Right ventricle myocardium superior (tissue), 1 donor: ENCODE results near the gene RPL12. TPM values are rescaled to one million over a fixed set of nuclear protein-coding genes. Genes with fewer than 3 reads are reported as not detected.
"Not testable (repeated sequence)": the region's sequence is repeated elsewhere in the genome, so short reads cannot be mapped to it uniquely, and the experiment has no call there.

Experiments
- ATAC-seq: fragments of 200-7000 bp; cut with Tn5 transposase; one replicate; pipeline ENCODE4 v1.9.1; 2020; ENCODE audit warnings: mild to moderate bottlenecking; ENCODE audit not compliant: poor library complexity
- DNase-seq: peaks from one replicate; pipeline ENCODE4 v3.0.0-alpha.2; 2020
- intact Hi-C: fragments of 100-400 bp; cut with DNase I; formaldehyde crosslinking; loops from one replicate; pipeline ENCODE4 v1.11.2; 2022
- total RNA-seq: library from RNA; stranded (reverse); fragmentation: NEBNext Ultra II Directional; extraction: Animal tissue kit (Norgen Biotek cat#: 25700); gene quantifications from one replicate; pipeline ENCODE4 v1.2.1, GENCODE V29; 2021
- donor health status: DM: no; HTN: yes; CAD: no; lungs with severe emphysema.

RPL12 gene
- total RNA-seq, 1 donor from 2014 or later: 628 TPM

GRCh38 chr9:127479507-127480081 is 28.4 kb upstream of the RPL12 start:
- intact Hi-C loops: no loop called here
- no peak for ATAC-seq
- DNase-seq: no peak

DNA sequence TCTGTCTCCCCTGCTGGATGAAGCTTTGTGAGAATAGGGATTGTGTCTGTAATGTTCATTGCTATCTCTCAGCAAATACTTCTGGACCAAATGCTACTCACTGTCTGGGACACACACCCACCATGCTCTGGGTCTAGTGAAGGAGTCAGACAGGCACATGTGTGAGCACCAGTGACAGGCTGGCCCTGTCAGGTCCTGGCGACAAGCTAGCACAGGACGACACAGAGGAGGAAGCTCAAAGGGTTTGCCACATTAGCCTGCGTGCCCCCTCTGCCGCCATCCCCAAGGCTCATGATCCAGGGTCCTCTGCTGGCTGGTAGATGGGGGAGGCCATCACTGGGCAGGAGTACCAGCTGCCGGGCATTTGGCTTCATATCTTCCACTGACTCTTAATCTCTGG is 23.4 kb upstream of the RPL12 start:
- ATAC-seq: no peak
- DNase-seq: no peak
- intact Hi-C loops: no loop called here

DNA sequence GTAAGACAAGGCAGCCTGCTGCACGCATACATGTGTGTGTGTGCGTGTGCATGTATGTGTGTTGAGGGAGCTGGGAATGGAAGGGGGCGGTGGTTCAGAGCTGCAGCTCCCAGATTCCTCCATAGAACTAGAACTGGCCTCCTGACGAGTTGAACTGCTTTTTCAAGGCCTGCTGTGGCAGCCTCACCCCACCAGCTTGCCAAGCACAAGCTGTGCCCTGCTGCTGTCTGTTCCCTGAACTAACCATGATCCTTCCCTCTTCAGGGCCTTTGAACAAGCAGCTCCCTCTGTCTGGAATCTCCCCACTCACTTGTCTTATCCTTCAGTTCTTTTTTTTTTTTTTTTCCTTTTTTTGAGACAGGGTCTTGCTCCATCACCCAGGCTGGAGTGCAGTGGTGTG is 22.7 kb upstream of the RPL12 start:
- ATAC-seq: peak; percentile 87
- intact Hi-C loops: no loop called here
- DNase-seq: no peak

- DNase-seq: peak; percentile 45
- ATAC-seq: peak; percentile 81
- intact Hi-C loops: no loop called here
Measured at GRCh38 chr9:127473501-127473900, 22.3 kb upstream of the RPL12 start.

DNA sequence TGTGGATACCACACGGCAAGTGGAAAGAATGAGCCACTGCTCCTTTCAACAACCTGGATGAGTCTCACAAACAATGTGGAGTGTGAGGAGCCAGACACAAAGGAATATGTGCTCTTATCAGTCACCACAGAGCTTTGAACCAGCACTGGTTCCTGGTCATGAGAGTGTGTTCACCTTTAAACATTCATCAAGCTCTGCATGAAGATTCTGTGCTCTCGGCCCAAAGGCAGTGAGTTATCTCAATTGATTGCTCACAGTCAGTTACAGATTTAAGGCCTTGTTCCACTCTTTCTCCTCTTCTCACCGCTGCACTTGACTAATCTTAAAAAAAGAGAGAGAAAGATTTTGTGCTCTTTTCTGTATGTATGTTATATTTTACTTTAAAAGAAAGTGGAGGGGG is 19.5 kb upstream of the RPL12 start:
- intact Hi-C loops: no loop called here
- no peak for DNase-seq
- no peak for ATAC-seq

GRCh38 chr9:127467621-127468020 is 16.4 kb upstream of the RPL12 start:
- DNase-seq (no peak), ATAC-seq (no peak)
- intact Hi-C loops: no loop called here

DNA sequence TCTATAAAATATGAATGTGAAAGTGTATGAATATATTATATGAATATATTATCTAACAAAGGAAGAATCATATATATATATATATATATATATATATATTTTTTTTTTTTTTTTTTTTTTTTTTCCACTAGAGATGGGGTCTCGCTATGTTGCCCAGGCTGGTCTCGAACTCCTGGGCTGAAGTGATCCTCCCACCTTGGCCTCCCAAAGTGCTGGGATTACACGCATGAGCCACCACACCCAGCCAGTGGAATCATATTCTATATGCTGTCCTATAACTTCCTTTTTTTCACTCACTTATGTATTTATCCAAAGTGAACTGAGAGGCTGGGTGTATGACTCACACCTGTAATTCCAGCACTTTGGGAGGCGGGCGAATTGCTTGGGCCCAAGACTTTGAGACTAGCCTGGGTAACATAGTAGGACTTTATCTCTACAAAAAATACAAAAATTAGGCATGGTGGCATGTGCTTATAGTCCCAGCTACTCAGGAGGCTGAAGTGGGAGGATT is 15.3 kb upstream of the RPL12 start:
- intact Hi-C loops, DNase-seq, ATAC-seq: not testable (repeated sequence)

DNA sequence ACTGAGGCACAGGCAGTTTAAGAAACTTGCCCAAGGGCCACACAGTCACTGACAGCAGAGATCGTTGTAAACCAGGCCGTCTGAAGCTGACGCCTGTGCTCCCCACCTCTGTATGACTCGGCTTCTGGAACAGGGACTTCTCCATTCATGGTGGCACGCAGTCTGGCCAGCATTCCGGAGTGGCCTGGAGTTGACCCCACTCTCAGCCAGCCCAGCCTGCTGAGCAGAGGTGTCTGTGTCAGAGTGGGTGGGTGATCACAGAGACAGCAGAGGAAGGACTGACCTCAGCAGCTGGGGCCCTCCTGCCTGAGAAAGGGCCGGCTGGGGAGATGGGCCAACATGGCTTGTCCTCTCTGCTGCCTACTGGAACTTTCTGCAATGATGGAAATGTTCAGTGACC is 12.7 kb upstream of the RPL12 start:
- ATAC-seq (peak; percentile 82), DNase-seq (peak; percentile 78)
- intact Hi-C loops: no loop called here

- ATAC-seq (peak; percentile 5), DNase-seq (no peak)
- intact Hi-C loops: no loop called here
Measured at GRCh38 chr9:127463382-127463781, 12.2 kb upstream of the RPL12 start.

- intact Hi-C loops: no loop called here
- ATAC-seq: peak; percentile 63
- peak; percentile 83 for DNase-seq
Measured at GRCh38 chr9:127458921-127459320, 7.7 kb upstream of the RPL12 start.

DNA sequence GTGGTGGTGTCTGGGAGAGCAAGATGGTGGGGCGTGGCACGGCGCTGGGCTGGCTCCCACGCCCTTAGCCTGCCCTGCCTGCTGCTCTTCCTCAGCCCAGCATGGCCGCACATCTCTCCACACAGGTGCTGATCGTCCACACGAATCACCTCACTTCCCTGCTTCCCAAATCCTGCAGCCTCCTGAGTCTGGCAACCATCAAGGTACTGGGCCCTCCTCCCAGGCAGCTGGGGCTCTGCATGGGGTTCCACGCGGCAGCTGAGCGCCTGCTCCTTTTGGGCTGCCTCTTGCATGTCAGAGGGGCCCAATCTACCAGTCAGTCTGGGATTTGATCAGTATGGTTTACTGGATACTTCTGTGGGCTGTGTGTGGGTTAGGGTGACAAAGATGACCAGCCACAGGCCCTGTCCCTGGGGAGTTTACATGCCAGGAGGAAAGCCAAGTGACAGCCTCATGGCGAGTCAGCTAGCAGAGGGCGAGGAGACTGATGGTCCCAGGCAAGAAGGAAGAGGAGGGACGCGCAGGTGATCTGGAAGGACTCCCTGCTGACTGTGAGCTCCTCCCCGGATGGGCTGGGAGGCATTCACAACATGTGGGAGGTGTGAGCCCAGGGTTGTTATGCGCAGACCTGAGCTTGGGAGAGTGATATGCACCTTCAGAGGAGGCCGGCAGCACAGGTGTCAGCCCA is 6.1 kb upstream of the RPL12 start:
- intact Hi-C loops: no loop called here
- no peak for DNase-seq

DNA sequence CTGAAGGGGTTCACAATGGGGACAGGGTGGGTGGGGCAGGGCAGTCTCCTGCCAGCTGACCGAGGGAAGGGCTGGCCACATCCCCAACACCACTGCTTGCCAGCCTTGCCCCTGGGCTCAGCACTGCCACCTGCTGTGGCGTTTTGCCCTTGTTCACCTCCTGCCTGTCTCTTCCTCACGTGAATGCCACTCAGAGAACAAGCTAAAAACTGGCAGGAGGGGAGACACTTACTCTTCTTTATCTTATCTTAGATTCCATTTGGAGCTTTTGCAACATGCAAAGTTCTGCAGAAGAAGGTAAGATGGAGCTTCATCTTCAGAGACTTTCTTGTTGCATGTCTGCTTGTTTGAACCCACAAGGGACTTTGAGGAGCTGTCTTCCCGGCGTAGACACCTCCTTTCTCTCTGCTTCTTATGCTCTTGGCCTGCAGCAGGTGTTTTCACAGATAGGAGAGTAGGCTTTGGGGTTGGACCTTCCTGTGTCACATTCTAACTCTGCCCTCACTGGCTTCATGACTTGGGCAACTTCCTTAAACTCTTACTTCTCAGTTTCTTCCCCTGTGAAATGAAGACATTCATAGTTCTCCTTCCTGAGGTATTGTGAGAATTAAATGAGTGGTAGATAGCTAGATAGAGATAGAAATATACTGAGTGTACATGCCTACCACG is 4.3 kb upstream of the RPL12 start:
- intact Hi-C loops: no loop called here
- no peak for ATAC-seq
- peak; percentile 67 for DNase-seq

More for the DNA sequence above, 6.1 kb upstream of the RPL12 start:
- ATAC-seq: no peak

- intact Hi-C loops: no loop called here
- peak; percentile 61 for ATAC-seq
- DNase-seq: peak; percentile 83
Measured at GRCh38 chr9:127452691-127453090, 1.5 kb upstream of the RPL12 start.

- peak; percentile 59 for DNase-seq
- ATAC-seq: peak; percentile 43
- intact Hi-C loops: loop anchor here (2.0 kb wide), 1 partner anchor 27 kb away; the partner anchor contains the start of gene ZNF79
Measured at GRCh38 chr9:127451858-127452656, 851 bp upstream of the RPL12 start.

DNA sequence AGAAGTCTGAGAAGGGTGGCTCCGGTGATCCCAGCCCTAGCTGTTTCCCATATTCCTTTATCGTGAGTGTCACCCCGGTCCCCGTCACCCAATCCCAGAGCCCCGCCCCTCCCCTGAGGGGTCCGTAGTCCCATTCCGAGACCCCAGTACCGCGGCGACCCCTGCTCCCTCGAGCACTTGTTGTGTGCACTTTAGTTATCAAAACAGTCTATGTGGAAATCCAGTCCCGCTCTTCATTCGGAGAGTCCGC is 327 bp upstream of the RPL12 start:
- DNase-seq (no peak), ATAC-seq (peak; percentile 19)
- intact Hi-C loops: loop anchor here (2.0 kb wide), 1 partner anchor 27 kb away; the partner anchor contains the start of gene ZNF79

DNA sequence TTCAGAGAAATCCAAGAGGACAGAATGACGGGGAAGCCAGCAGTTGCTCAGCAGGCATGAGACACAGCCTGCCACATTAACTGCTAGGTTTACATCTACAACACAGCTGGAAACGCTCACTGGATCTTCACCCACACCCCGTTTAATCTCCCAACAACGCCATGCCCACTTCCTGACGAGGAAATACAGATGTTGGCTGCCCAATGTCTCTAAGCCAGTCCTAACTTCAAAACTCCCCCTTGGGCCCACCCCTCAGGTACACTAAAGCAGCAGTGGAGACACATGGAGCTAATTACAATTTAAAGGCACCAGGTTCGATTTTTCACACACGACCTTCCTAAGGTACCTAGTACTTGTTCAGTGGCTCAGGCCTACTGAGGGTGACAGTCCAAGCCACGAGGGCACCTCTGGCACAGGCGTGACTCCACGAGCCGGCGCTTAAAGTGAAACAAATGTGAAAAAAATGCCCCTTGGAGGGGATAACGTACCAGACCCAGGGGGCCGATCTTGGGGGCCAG is 904 bp downstream of the RPL12 start:
- intact Hi-C loops: loop anchor here (2.0 kb wide), 1 partner anchor 26 kb away; the partner anchor contains the start of gene ZNF79
- ATAC-seq (peak; percentile 1), DNase-seq (peak; percentile 48)

GRCh38 chr9:127449332-127449966 is 1.8 kb downstream of the RPL12 start:
- ATAC-seq (no peak), DNase-seq (no peak)
- intact Hi-C loops: no loop called here

- no peak for ATAC-seq
- DNase-seq: no peak
- intact Hi-C loops: no loop called here
Measured at GRCh38 chr9:127448112-127448805, 2.9 kb downstream of the RPL12 start.
